NCI-H2227 treated with DMSO at 0.1 percent for 48 hours (cell line): ENCODE results near the gene ALOX5.

Experiments used
- DNase-seq: peaks from one replicate; lab custom pipeline; 2025; lab: John Stamatoyannopoulos, UW

Gene ALOX5

DNA sequence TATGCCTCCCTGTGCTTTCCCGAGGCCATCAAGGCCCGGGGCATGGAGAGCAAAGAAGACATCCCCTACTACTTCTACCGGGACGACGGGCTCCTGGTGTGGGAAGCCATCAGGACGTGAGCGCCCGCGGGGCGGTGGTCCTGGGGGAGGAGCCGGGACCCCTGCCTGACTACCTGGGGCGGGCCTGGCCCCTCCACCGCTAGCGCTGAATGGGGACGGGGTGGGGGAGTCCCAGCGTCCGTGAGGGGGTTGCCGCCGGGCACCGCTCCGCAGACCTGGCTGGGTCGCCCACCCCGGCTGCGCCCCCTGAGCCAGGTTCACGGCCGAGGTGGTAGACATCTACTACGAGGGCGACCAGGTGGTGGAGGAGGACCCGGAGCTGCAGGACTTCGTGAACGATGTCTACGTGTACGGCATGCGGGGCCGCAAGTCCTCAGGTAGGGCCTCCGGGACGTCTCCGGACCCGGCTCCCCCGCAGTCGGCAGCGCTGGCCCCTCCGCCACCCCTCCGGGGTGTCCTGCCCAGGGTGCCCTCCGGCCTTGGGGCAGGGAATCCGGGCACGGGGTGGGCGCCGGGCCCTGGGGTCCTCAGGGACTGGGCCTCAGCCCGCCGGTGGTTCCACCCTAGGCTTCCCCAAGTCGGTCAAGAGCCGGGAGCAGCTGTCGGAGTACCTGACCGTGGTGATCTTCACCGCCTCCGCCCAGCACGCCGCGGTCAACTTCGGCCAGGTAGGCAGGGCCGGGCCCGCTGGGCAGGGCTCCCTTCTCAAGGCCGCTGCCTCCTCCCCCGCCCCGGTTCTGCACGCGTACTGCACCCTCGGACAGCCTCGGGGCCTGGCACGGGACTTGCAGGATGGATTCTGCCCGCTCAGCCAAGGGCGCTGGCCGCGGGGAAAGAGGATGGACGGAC is 69.3 kb downstream of the ALOX5 start:
- DNase-seq = no peak

DNA sequence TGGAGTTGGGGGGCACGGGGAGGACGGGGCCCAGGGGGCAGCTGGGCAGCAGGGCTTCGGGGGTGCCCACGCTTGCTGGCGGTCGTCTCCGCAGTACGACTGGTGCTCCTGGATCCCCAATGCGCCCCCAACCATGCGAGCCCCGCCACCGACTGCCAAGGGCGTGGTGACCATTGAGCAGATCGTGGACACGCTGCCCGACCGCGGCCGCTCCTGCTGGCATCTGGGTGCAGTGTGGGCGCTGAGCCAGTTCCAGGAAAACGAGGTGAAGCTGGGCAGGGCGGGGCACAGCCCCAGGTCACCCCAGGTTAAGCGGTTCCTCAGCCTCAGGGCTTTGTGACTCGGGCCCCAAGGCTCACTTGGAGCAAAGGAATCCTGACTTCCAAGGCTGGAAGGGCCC is 70.0 kb downstream of the ALOX5 start:
- DNase-seq = no peak

DNA sequence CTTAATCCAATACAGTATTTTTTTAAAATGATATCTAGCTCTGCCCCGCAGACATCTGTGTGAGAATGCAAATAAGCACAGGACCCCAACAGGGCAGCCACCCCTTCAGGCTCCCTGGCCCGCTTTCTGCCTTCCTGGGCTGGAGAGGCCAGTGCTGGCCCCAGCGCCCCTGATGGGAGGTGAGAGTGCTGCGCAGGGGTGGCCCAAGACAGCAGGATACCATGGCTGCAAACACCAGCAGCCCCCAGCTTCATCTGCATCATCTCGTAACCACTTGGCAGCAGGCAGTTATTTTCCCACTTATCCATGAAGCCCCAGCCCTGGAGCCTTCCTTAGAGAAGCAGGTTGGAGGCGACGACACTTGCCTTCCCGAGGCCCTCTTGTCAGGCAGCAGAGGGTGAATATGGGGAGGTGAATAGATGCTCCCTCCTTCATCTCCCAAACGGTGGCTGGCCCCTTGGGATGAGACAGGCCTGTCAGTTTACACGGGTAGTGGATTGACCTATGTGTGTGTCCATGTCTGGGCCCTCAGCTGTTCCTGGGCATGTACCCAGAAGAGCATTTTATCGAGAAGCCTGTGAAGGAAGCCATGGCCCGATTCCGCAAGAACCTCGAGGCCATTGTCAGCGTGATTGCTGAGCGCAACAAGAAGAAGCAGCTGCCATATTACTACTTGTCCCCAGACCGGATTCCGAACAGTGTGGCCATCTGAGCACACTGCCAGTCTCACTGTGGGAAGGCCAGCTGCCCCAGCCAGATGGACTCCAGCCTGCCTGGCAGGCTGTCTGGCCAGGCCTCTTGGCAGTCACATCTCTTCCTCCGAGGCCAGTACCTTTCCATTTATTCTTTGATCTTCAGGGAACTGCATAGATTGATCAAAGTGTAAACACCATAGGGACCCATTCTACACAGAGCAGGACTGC is 71.2 kb downstream of the ALOX5 start:
- no peak for DNase-seq

DNA sequence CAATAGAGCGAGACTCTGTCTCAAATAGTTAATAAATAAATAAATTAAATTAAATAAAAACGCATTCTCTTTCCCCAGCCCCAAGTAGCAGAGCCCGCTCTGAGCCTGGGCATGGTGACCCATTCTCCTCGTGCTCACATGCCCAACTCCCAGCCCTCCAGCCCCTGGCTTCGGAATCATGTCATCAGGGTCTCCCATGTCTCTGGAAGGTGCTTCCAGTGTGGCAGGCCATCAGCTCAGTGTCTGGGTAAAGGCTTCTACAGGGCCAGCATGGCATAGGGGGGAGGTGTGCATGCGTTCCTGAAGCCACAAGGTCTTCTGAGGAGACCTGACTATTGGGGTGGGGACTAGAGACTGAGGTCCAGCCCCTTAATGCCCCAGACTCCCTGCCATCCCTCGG is 72.8 kb downstream of the ALOX5 start:
- no peak for DNase-seq

DNA sequence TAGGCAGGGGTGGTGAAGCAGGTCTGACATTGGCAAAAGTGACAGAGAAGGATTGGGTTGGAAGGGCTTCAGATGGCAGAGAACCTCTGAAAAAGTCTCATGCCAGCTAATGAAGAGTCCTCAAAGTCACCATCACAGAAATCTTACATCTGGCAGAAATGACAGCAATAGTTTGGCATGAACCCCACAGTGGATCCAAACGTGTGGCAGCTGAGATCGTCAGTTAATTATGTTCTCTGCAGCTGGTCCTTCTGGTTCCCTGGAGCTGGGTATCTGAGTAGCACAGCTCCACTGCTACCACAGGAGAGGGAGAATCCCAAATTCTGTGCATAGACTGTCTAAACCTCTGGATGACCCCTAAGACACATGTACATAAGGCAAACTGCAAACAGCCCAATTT is 73.4 kb downstream of the ALOX5 start:
- no peak for DNase-seq

DNA sequence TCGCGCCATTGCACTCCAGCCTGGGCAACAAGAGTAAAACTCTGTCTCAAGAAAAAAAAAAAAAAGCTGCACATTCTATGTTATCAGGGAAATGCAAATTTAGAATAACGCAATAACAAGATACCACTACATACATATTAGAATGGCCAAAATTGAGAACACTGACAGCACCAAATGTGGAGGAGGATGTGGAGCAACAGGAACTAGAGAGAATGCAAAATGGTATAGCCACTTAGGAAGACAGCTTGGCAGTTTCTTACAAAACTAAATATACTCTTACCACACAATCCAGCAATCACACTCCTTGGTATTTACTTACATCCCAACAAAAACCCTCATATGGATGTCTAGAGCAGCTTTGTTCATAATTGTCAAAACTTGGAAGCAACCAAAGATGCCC is 76.8 kb downstream of the ALOX5 start:
- DNase-seq = no peak

DNA sequence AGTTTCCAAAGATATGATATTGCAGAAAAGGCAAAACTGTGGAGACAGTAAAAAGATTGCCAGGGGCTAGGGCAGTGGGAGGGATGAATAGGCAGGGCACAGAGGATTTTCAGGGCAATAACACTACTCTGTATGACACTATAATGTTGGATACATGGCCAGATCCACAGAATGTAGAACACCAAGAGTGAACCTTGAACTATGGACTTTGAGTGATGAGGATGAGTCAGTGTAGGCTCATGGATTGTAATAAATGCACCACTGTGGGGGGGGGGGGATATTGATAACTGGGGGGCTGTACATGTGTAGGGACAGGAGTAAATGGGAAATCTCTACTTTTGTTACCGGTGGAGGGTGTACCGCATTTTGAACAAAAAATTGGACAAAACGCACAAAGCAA is 77.4 kb downstream of the ALOX5 start:
- DNase-seq = no peak

DNA sequence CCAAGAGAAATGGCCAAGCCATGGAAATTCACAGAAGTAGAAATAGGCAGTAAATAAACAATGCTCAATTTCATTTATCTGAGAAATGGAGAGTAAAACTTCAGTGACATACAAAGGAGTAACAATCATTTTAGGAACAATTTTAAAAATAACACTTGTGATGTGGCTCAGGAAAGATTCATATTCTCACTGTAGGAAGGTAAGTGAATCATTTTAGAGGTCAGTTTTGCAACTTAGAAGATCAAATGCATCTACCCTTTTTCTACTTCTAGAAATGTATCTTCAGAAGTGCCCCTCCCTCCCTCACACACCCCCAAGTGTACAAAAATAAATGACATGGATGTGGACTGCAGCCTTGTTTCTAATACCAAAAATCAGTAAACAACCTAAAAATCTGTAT is 78.3 kb downstream of the ALOX5 start:
- DNase-seq = no peak

DNA sequence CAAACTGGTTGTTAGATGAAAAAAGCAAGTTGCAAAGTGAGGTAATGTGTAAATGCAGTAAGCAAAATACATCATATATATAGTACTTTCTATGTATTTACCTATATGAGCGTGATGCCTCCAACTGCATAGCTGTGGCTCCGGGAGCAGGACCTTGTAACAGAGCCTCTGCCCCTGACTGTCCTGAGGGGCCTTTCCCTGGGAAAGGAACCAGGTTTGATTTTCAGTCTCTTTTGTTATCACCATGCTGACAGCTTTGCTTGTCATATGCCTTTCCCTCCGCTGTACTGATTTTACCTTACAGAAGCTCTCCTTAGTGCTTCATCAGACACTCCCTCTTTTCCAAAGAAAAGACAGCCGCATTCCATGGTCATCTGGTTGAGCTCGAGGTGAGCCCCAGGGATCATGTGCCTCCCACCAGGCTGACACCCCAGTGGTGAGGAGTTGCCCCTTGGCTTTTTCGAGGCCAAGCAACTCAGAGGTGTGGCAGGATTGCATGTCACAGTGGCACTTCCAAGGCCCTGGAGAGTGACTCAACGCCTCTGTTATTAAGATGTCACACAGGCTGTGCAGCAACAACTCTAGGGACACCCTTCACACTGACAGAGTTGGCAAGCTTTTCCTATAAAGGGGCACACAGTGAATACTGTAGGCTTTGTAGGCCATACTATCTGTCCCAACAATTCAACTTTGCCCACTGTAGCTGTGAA is 78.9 kb downstream of the ALOX5 start:
- no peak for DNase-seq

DNA sequence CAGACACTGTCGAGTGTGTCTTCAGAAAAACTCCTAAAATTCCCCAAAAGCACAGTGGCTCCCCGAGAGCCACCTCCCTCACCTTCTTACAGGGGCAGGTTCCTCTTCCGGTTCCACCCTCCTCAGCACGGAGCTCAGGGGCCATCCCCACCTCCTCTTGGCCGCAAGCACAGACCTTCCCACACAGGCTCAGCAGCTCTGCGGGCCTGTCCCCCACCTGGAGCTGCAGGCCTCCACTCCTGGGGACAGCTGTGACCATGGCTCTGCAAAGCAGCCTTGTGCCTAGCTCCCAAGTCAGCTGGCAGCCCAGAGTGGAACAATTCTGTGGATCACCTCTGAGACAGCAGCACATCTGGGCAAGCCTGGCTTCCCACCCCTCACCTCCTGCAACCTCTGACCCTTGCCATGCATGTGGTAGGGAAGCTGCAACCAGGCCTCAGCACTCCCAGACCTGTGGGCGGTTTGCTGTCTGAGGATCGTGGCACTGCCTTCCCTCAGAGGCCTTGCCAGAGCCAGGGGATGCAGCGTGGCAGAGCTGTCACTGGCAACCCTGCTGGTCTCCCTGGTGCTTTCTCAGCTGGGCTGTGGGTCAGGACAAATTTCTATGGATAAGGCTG is 79.7 kb downstream of the ALOX5 start:
- no peak for DNase-seq

- DNase-seq = no peak
Observed at GRCh38 chr10:45454262-45454661, 80.2 kb downstream of the ALOX5 start.

DNA sequence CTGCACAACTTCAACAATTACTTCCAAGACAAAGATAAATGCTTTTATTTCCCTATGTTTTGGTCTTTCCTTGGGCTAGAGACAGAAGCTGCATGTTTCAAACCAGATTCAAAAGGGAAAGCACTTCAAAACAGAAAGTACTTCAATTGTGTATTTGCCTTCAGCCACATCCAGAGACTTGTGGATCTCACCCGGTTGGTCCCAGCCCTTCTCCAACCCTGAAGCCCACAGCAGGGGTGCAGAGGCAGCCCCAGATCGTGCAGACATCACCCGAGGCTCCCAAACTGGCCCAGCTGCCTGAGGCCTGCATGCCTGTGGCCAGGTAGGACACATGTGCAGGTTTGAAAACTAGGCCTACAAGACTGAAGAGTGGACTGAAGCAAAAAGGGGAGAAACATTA is 80.8 kb downstream of the ALOX5 start:
- no peak for DNase-seq

DNA sequence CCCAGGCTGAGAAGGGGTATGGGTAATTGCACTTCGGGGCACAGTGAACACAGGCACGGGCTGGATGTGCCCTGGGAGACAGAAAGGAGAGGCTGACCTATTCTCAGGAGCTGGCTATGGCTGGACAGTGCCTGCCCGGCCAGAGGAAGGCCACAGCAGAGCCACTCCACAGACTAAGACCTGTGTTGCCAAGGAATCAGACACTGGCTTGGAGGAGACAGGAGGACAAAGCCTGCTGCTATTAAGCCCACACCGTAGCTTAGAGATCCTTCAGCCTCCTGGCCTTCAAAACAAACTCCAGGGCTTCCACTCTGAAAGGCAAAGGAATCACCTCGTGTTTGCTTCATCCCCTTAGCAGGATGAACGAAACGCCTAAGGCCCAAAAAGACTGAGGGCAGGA is 82.2 kb downstream of the ALOX5 start:
- DNase-seq = no peak

- DNase-seq = no peak
Observed at GRCh38 chr10:45456822-45457221, 82.8 kb downstream of the ALOX5 start.

- DNase-seq = no peak
Observed at GRCh38 chr10:45457487-45457886, 83.5 kb downstream of the ALOX5 start.

DNA sequence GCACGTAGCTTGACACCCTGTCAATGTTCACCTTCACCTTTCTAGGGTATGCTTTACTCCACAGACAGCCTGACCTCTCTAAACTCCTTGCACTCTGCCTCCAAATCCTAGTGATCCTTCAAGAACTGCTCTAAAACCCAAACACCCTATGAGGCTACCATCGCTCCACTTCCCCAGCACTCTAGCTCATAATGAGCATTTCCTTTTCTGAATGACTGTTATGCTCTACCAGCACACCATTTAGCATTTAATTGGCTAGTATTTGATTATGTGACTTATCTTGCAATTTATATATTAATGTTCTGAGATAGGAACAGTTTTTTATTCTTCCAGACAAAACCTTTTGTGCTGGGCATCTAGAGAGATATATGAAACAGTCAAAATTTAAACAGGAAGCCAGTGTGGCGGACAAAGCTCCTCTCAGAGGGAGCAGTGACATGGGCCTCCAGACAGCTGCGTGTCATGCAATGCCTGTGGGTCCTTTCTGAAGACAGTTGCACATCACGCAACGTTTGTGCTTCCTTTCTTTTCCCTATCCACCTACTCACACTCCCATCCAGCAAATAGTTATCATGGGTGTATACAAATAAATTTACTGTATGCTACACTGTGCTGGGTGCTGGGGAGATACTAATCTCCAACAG is 86.3 kb downstream of the ALOX5 start:
- no peak for DNase-seq

DNA sequence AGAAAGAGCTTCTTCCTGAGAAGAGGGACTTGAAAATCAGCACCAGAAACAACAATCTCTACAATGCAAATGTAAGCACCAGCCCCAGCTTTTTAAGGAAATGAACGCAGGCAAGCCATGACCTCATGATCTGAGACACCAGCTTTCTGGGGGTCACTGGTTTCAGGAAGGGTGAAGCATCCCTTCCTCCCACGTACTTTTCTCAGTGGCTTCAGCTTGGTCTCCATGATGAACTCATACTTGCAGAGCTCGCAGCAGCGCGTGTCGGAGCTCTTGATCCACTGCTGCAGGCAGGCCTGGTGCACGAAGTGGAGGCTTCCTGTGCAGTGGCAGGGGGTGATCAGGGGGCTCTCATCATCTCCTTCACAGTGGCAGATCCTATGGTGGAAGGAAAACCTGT is 87.0 kb downstream of the ALOX5 start:
- no peak for DNase-seq

GRCh38 chr10:45463244-45464116 is 89.5 kb downstream of the ALOX5 start:
- no peak for DNase-seq

GRCh38 chr10:45464958-45465567 is 91.0 kb downstream of the ALOX5 start:
- peak; percentile 68 for DNase-seq

GRCh38 chr10:45466784-45467183 is 92.8 kb downstream of the ALOX5 start:
- no peak for DNase-seq
